Prostate gland (tissue), 2 donors: ENCODE measurements around the gene RCHY1.

ENCODE experiments used
- CTCF ChIP-seq, 4 experiments: fragments of 200-600 bp in 2 of 4; fragments of 450-650 bp in 2 of 4; sonication (generic) in 2 of 4; IDR thresholded peaks; 1 replicate in 3 of 4; 2 replicates in 1 of 4; pipeline ENCODE4 v1.5.1; 2016 to 2019; ENCODE audit warnings: antibody characterized with exemption in 4 of 4, mild to moderate bottlenecking in 2 of 4, moderate library complexity in 2 of 4
- POLR2AphosphoS5 ChIP-seq: sonication (generic); formaldehyde crosslinking; IDR thresholded peaks from one replicate; pipeline ENCODE4 v1.6.1; 2017; ENCODE audit warnings: antibody characterized with exemption

- TF ChIP-seq CTCF (IDR thresholded peaks at IDR 0.05), result no peak
- no peak for TF ChIP-seq POLR2AphosphoS5
These were observed 47.6 kb upstream of the RCHY1 start for GRCh38 chr4:75561789-75562188.
